GM12878 (cell line): ENCODE results near the gene NAV2. TPM values are rescaled to one million over a fixed set of nuclear protein-coding genes. Genes with fewer than 3 reads are reported as not detected.

Experiments
- ATAC-seq: fragments of 200-7000 bp; cut with Tn5 transposase; 3 replicates; pipeline ENCODE4 v1.9.1; 2020; ENCODE audit warnings: mild to moderate bottlenecking, moderate library complexity
- BruUV-seq: library from RNA; stranded (reverse); fragments of 400-500 nt; replicated peaks from 2 replicates; lab custom pipeline; 2021; lab: Mats Ljungman, UMichigan
- CTCF ChIA-PET: fragments of 300-600 bp; sonication (Branson Sonifier 250); formaldehyde crosslinking; extraction: SDS; loops from one replicate; lab custom pipeline; 2021; ENCODE audit warnings: inconsistent platforms; lab: Yijun Ruan, JAX
- POLR2A ChIA-PET: fragments of 350-600 bp; formaldehyde crosslinking; extraction: SDS; loops from one replicate; lab custom pipeline; 2021; ENCODE audit warnings: inconsistent platforms; lab: Charles Lee
- RAD21 ChIA-PET: fragments of 300-600 bp; sonication (Branson Sonifier 250); formaldehyde crosslinking; loops from one replicate; lab custom pipeline; 2023; ENCODE audit warnings: antibody characterized with exemption; ENCODE audit not compliant: unreplicated experiment; lab: Charles Lee
- SMC1A ChIA-PET: fragments of 300-600 bp; sonication (Branson Sonifier 250); formaldehyde crosslinking; loops from one replicate; lab custom pipeline; 2023; ENCODE audit not compliant: unreplicated experiment, uncharacterized antibody; lab: Charles Lee
- DNase-seq: peaks from one replicate; pipeline ENCODE4 v3.0.0-alpha.2; 2011; ENCODE audit warnings: low read depth, low spot score
- FAIRE-seq: peaks from 3 replicates; lab custom pipeline; 2011; peaks lifted over from hg19 to GRCh38; lab: Jason Lieb, UNC
- H2AFZ ChIP-seq: 2 replicates; pipeline ENCODE4 v1.6.0; 2011; ENCODE audit warnings: low read depth, low read length, control low read depth; ENCODE audit not compliant: control insufficient read depth
- H3K27ac ChIP-seq: 2 replicates; pipeline ENCODE4 v1.5.1; 2011; ENCODE audit warnings: control low read depth; ENCODE audit not compliant: control insufficient read depth, insufficient read depth
- H3K27me3 ChIP-seq, 2 experiments: replicated peaks in 1 of 2; 2 replicates each; pipeline versions ENCODE4 v1.6.0 to v1.6.1; 2011; ENCODE audit warnings: low read length in 1 of 2; ENCODE audit not compliant: control insufficient read depth in 2 of 2, insufficient read depth in 2 of 2
- H3K36me3 ChIP-seq, 2 experiments: 2 replicates each; pipeline ENCODE4 v1.5.1; 2011; ENCODE audit warnings: low read length in 1 of 2; ENCODE audit not compliant: control insufficient read depth in 2 of 2, insufficient read depth in 2 of 2
- H3K4me1 ChIP-seq: 2 replicates; pipeline ENCODE4 v1.6.1; 2011; ENCODE audit warnings: mild to moderate bottlenecking, low read length, moderate library complexity, mixed read lengths; ENCODE audit not compliant: control insufficient read depth, insufficient read depth
- H3K4me2 ChIP-seq: 2 replicates; pipeline ENCODE4 v1.6.0; 2011; ENCODE audit warnings: control low read depth; ENCODE audit not compliant: control insufficient read depth, insufficient read depth
- H3K4me3 ChIP-seq: fragments of 200-600 bp; sonication (generic); 2 replicates; pipeline ENCODE4 v1.5.1; 2016
- H3K79me2 ChIP-seq: 2 replicates; pipeline ENCODE4 v1.6.0; 2011; ENCODE audit warnings: low read length; ENCODE audit not compliant: control insufficient read depth, insufficient read depth
- H3K9ac ChIP-seq: 2 replicates; pipeline ENCODE4 v1.8.0; 2011; ENCODE audit warnings: low read length, control low read depth, mixed read lengths; ENCODE audit not compliant: control insufficient read depth, insufficient read depth
- H3K9me3 ChIP-seq: replicated peaks from 3 replicates; pipeline ENCODE4 v1.5.1; 2011; ENCODE audit warnings: mild to moderate bottlenecking, low read length; ENCODE audit not compliant: control insufficient read depth, insufficient read depth
- H4K20me1 ChIP-seq: 2 replicates; pipeline ENCODE4 v1.6.0; 2011; ENCODE audit not compliant: control insufficient read depth, insufficient read depth
- BRCA1 ChIP-seq: IDR thresholded peaks from 2 replicates; pipeline ENCODE4 v1.6.1; 2011; ENCODE audit warnings: low read depth, low read length, improper control_type of control experiment
- TARDBP ChIP-seq: IDR thresholded peaks from 2 replicates; pipeline ENCODE4 v1.6.1; 2016; ENCODE audit warnings: borderline replicate concordance
- ZBTB11 ChIP-seq: fragments of 450-650 bp; formaldehyde crosslinking; IDR thresholded peaks from 2 replicates; pipeline ENCODE4 v1.5.0; 2022; ENCODE audit warnings: mild to moderate bottlenecking, missing genetic modification characterization
- WGBS: methylation state at CpG from one replicate; pipeline ENCODE4 v1.1.6; 2016; ENCODE audit warnings: low lambda C conversion rate; ENCODE audit not compliant: insufficient replicate concordance, insufficient coverage; ENCODE audit errors: missing lambda C conversion rate; 5-methylcytosine and 5-hydroxymethylcytosine counted together
- in situ Hi-C: fragments of 300-500 bp; cut with MboI; formaldehyde crosslinking; loops from 9 replicates; pipeline ENCODE4 v1.14.3; 2018; ENCODE audit warnings: mixed read lengths
- intact Hi-C: fragments of 100-400 bp; cut with micrococcal nuclease; formaldehyde crosslinking; loops from one replicate; pipeline ENCODE4 v1.14.2; 2022; ENCODE audit not compliant: unreplicated experiment
- polyA plus RNA-seq, 11 experiments: library from polyadenylated mRNA; depleted of rRNA in 4 of 11; unstranded in 6 of 11; stranded (reverse) in 5 of 11; fragments of >200 nt; fragmentation: Nextera tagmentation in 4 of 11; fragmentation: Illumina TruSeq in 1 of 11; extraction: Ambion mirVana in 4 of 11; extraction: Trizol in 1 of 11; gene quantifications; 1 replicate in 1 of 11; 2 replicates in 10 of 11; pipeline versions ENCODE4 v1.2.1 to v1.2.3, GENCODE V29; 2011 to 2016; ENCODE audit warnings: inconsistent platforms in 2 of 11, missing spikeins in 2 of 11, low read depth in 1 of 11
- total RNA-seq, 4 experiments: library from RNA; depleted of rRNA in 3 of 4; stranded (reverse); fragments of >200 nt in 3 of 4; fragmentation: Illumina TruSeq in 1 of 4; extraction: Trizol in 1 of 4; gene quantifications; 2 replicates each; pipeline versions ENCODE4 v1.2.1 to v1.2.3, GENCODE V29; 2013 to 2021

Gene NAV2
- total and polyA plus RNA-seq, 10 of the 15 experiments (the other 5 are each of a cell fraction or from before 2014, with no cell fraction given) = 0.35 to 6.1 (median 1.1) TPM

- ChIA-PET POLR2A (interaction anchor here (0.9 kb wide), 1 partner anchor 19 kb away, joined by 3 read pairs; no protein-coding TSS in a partner anchor), RAD21 (interaction anchor here (0.8 kb wide), 1 partner anchor 93 kb away, joined by 3 read pairs; no protein-coding TSS in a partner anchor), SMC1A (interaction anchor here (0.8 to 1.6 kb wide), 5 partner anchors 14 to 89 kb away, joined by 3 to 5 read pairs (median 4); no protein-coding TSS in a partner anchor)
- Histone ChIP-seq H3K9me3 (no peaks in the 10 kb centered on the region), H4K20me1 (no peaks in the 10 kb centered on the region), H3K9ac (no peak overlapping the region), H3K79me2 (no peaks in the 10 kb centered on the region), H3K4me2 (no peak overlapping the region), H3K36me3 (no peaks in the 10 kb centered on the region), H3K4me3 (no peak overlapping the region), H3K4me1 (no peaks in the 10 kb centered on the region), H3K27ac (no peak overlapping the region), H2AFZ (no peak overlapping the region), H3K27me3 (no peaks in the 10 kb centered on the region)
- intact Hi-C loops (no loop called here), in situ Hi-C loops (no loop called here)
- ATAC-seq = no peak
- DNase-seq = no peak
- 45% methylated on average over 4 of the region's 4 CpGs for WGBS
- no TSS peak for BruUV-seq
- no peak for FAIRE-seq
- TF ChIP-seq TARDBP (no peak), ZBTB11 (CRISPR knock-in tag) (no peak), BRCA1 (no peak)
- TF ChIP-seq, all 136 proteins: peak for 0
- CTCF ChIA-PET = interaction anchor here (0.8 to 1.1 kb wide), 4 partner anchors 129 to 322 kb away, joined by 3 to 4 read pairs (median 3); no protein-coding TSS in a partner anchor
These were observed 98.2 kb downstream of the NAV2 start for GRCh38 chr11:19810852-19811251.
